Measurements from ENCODE around the gene DCAF7.

DCAF7 gene

DNA sequence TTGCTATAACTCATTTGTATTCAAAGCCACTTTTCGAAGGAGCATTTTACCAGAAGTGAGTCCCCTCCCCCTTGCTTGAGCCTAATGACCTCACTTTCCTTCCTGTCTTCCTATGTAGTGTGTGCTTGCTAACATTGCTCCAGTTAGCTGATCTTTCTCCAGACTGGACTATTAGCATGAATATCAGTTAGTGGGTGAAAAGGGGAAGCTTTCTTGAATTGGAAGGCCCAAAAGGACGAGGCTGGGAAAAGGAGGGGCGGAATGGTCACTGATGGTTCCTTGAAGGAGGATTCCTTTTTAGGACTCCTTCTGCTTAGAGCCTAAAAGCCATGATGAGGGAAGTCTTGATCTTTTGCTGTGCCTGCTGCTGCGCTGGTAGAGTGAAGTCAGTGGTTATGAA is 83.9 kb downstream of the DCAF7 start:
- no peak for DNase-seq

DNA sequence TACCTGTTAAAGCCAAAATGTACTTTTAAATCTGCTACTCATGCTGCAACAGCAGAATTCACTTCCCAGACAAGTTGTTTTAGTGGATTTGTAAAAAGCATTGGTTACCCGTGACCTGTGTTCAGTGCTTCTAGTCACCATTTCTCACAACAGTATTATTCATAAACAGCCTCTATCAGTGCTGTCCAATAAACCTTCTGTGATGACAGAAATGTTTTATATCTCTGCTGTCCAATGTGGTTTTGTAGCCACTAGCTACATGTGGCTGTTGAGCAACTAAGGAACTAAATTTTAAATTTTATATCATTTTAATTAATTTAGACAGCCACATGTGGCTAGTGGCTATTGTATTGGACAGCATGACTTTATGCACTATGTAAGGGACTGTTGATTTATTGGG is 84.5 kb downstream of the DCAF7 start:
- DNase-seq: no peak

DNA sequence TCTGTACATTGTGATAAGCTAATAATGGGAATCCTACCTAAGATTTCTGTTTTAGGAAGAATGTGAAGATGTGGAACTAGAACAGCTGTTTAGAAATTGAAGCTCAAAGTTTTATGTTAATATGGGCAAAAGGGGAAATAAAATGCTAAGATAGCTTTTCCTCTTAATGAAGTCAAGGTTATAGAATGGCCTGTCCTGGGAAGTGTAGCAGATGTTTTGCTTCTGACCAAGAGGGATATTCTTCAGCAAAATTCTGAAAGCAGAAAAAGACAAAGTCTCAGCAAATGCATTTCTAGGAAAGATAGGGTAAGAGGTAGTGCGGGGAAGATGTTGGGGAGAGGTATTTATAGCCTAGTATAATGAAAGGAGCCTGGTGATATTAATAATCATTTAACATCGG is 85.0 kb downstream of the DCAF7 start:
- DNase-seq: no peak

DNA sequence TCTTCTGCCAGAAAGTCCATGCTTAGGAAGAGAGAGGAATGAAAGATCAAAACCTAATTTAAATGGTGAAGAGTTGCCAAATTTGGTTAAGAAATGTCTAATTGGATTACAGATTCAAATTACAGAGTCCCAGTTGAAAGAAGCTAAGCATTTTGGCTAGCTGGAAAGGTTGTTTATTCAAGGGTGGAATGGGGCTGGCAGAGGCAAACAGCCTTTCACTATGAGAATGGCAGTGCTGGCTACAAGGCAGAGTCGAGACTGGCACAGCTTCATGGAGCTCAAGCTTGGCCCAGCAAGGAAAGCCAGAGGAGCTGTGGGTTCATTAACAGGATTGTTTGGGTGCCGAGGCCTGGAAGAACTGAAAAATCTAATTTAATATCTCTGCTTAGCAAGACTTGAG is 85.5 kb downstream of the DCAF7 start:
- no peak for DNase-seq

DNA sequence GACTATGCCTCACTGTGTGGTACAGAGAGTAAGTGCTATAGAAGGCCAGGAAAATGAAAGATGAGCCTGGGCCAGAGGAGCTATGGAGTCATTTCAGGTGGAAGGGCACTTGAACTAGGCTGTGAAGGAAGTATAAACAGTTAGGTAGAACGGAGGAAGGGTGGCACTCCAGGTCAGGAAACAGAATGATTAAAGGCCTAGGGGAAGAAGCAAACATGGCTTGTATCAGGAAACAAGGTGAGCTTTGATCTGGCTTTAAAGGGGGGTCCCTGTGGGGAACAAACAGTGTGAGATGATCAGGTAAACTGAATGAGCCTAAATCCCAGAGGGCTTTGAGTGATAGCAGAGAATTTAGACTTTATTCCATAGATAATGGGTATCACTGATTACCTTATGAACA is 88.8 kb downstream of the DCAF7 start:
- DNase-seq: no peak

DNA sequence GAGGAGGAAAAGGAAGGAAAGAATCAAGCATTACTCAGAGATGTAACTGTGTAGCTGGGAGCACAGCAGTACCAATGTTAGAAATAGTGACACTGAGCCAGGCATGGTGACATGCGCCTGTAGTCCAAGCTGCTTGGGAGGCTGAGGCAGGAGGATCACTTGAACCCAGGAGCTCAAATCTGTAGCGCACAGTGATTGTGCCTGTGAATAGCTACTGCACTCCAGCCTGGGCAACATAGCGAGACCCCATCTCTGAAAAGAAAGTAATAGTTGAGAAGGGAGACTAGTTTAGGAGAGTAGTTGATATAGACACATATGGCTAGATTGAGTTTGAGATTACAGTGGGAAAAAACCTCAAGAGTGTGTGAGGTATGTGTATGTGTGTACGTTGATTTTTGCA is 89.8 kb downstream of the DCAF7 start:
- no peak for DNase-seq

DNA sequence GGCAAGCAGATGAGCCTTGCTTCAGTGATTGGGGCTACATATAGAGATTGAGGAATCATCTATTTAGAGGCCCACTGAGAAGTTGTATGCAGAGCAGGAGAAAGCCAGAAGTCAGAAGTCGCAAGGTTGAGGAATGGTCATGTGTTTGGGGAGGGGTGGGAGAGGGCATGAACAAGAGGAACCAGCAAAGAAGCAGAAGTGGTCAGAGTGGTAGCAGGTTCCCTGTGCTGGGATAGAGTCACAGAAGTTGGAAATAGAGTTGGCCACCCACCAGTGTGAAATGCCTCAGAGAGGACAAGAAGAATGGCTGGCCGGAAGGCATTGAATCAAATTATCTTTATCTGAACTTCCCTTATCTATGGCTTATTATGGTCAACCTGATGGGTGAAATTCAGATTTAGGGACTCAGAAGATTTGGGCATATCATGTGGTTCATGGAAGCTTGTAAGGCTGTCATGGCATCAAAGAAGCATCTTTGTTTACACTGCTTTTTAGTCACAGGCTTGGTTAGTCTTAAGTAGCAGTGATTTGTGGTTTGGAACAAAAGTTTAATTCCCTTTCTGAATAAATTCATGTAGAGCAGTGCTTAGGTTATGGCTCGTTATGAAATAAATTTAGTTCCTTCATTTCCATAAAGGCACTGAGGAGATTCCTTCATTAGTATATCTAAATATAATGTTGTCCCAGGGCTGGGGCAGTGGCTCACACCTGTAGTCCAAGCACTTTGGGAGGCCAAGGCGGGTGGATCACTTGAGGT is 91.6 kb downstream of the DCAF7 start:
- no peak for DNase-seq
